Osteoblast (primary cell): ENCODE results near the gene THBS2. TPM values are rescaled to one million over a fixed set of nuclear protein-coding genes. Genes with fewer than 3 reads are reported as not detected.

ENCODE experiments used
- DNase-seq: peaks from one replicate; pipeline ENCODE4 v3.0.0; 2011; ENCODE audit warnings: low spot score, mixed read lengths; ENCODE audit not compliant: insufficient read length; ENCODE audit errors: missing footprints
- H2AFZ ChIP-seq: 2 replicates; pipeline ENCODE4 v1.6.0; 2011; ENCODE audit warnings: mild to moderate bottlenecking, low read length
- H3K27ac ChIP-seq: 2 replicates; pipeline ENCODE4 v1.5.1; 2011; ENCODE audit warnings: mild to moderate bottlenecking, low read depth, low read length, moderate library complexity
- H3K27me3 ChIP-seq: 2 replicates; pipeline ENCODE4 v1.6.0; 2012; ENCODE audit warnings: mild to moderate bottlenecking, control low read depth, inconsistent platforms, low read length, moderate library complexity; ENCODE audit not compliant: insufficient read depth
- H3K36me3 ChIP-seq: 2 replicates; pipeline ENCODE4 v1.5.1; 2011; ENCODE audit warnings: mild to moderate bottlenecking, low read length, control low read depth, moderate library complexity; ENCODE audit not compliant: insufficient read depth
- H3K4me1 ChIP-seq: 2 replicates; pipeline ENCODE4 v1.5.1; 2011; ENCODE audit warnings: mild to moderate bottlenecking, low read length, control low read depth, moderate library complexity; ENCODE audit not compliant: insufficient read depth
- H3K4me2 ChIP-seq: 2 replicates; pipeline ENCODE4 v1.6.0; 2011; ENCODE audit warnings: mild to moderate bottlenecking, low read length; ENCODE audit not compliant: insufficient read depth
- H3K4me3 ChIP-seq: fragments of 200-600 bp; sonication (generic); 3 replicates; pipeline ENCODE4 v1.5.1; 2012; ENCODE audit warnings: mild to moderate bottlenecking, low read length, inconsistent platforms; ENCODE audit not compliant: insufficient read depth
- H3K79me2 ChIP-seq: 2 replicates; pipeline ENCODE4 v1.6.0; 2012; ENCODE audit warnings: mild to moderate bottlenecking, low read length, control low read depth, inconsistent platforms; ENCODE audit not compliant: insufficient read depth
- H3K9me3 ChIP-seq: 2 replicates; pipeline ENCODE4 v1.5.1; 2011; ENCODE audit warnings: low read depth, low read length, control low read depth
- H4K20me1 ChIP-seq: 2 replicates; pipeline ENCODE4 v1.6.0; 2012; ENCODE audit warnings: mild to moderate bottlenecking, low read length, control low read depth; ENCODE audit not compliant: insufficient read depth
- CTCF ChIP-seq: IDR thresholded peaks from 2 replicates; pipeline ENCODE4 v1.5.1; 2011; ENCODE audit warnings: mild to moderate bottlenecking, low read depth, low read length, moderate library complexity; ENCODE audit errors: extremely low read depth
- total RNA-seq: library from RNA; depleted of rRNA; stranded (reverse); fragments of >200 nt; gene quantifications from 2 replicates; pipeline ENCODE4 v1.2.3, GENCODE V29; 2012

Gene THBS2
- total RNA-seq, 1 donor = 1,498 TPM

- Histone ChIP-seq H3K4me1 (peaks cover 9% of the 10 kb centered on the region), H4K20me1 (peaks cover 39% of the 10 kb centered on the region), H3K9me3 (no peaks in the 10 kb centered on the region), H3K36me3 (peaks cover 86% of the 10 kb centered on the region), H3K27ac (no peak overlapping the region), H2AFZ (no peak overlapping the region), H3K4me3 (no peak overlapping the region), H3K4me2 (no peak overlapping the region), H3K27me3 (no peaks in the 10 kb centered on the region), H3K79me2 (peaks cover 37% of the 10 kb centered on the region)
- no peak for TF ChIP-seq CTCF
- no peak for DNase-seq
Measured at GRCh38 chr6:169243186-169243585, 10.5 kb downstream of the THBS2 start.

- DNase-seq = no peak
- no peak overlapping the region for H3K4me2 ChIP-seq
- peaks cover 4% of the 10 kb centered on the region for H3K4me1 ChIP-seq
- no peaks in the 10 kb centered on the region for H3K9me3 ChIP-seq
- no peak overlapping the region for H2AFZ ChIP-seq
- H3K79me2 ChIP-seq = peaks cover 23% of the 10 kb centered on the region
- H3K27me3 ChIP-seq = no peaks in the 10 kb centered on the region
- peak overlapping the region; percentile 36 for H3K27ac ChIP-seq
- no peak for TF ChIP-seq CTCF
- H3K4me3 ChIP-seq = no peak overlapping the region
- H4K20me1 ChIP-seq = peaks cover 25% of the 10 kb centered on the region
- peaks cover 86% of the 10 kb centered on the region for H3K36me3 ChIP-seq
Measured at GRCh38 chr6:169241688-169242350, 11.8 kb downstream of the THBS2 start.

GRCh38 chr6:169240591-169241390 lies 12.9 kb downstream of the THBS2 start:
- H3K4me3 ChIP-seq = no peak overlapping the region
- no peak overlapping the region for H3K4me2 ChIP-seq
- peak overlapping the region; percentile 74 for H3K27ac ChIP-seq
- peaks cover 15% of the 10 kb centered on the region for H4K20me1 ChIP-seq
- H3K27me3 ChIP-seq = no peaks in the 10 kb centered on the region
- H3K79me2 ChIP-seq = peaks cover 14% of the 10 kb centered on the region
- no peak overlapping the region for H2AFZ ChIP-seq
- TF ChIP-seq CTCF = no peak
- H3K4me1 ChIP-seq = peaks cover 3% of the 10 kb centered on the region
- no peaks in the 10 kb centered on the region for H3K9me3 ChIP-seq
- H3K36me3 ChIP-seq = peaks cover 86% of the 10 kb centered on the region
- peak; percentile 97 for DNase-seq

- peaks cover 91% of the 10 kb centered on the region for H3K36me3 ChIP-seq
- peaks cover 3% of the 10 kb centered on the region for H3K4me1 ChIP-seq
- peaks cover 14% of the 10 kb centered on the region for H3K79me2 ChIP-seq
- H3K4me2 ChIP-seq = peak overlapping the region; percentile 10
- TF ChIP-seq CTCF = no peak
- no peak overlapping the region for H2AFZ ChIP-seq
- H3K27ac ChIP-seq = peak overlapping the region; percentile 74
- H4K20me1 ChIP-seq = peaks cover 15% of the 10 kb centered on the region
- H3K27me3 ChIP-seq = no peaks in the 10 kb centered on the region
- DNase-seq = no peak
- no peaks in the 10 kb centered on the region for H3K9me3 ChIP-seq
- no peak overlapping the region for H3K4me3 ChIP-seq
Measured at GRCh38 chr6:169240125-169240524, 13.5 kb downstream of the THBS2 start.
